ENCODE data around the gene POLG2.

The POLG2 gene

DNA sequence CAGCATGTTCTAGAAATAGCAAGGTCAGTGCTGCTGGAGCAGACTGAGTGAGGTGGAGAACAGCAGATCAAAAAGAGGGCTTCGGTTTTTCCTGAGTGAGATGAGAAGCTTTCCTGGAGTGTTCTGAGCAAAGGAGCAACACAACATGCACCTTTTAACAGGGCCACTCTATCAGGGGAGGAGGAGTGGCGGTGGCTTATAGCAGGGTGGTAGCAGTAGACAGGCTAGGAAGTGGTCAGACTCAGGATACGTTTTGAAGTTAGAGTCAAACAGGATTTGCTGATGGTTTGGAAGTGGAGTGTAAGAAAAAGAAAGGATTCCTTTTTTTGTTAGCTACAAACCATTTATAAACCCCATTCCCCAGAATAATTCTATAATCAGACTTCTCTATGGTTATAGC is 12.5 kb downstream of the POLG2 start:
- Histone ChIP-seq H3K9me3 (ENCODE audit: insufficient read depth, low read depth, low read length) (no peaks in the 10 kb centered on the region), H4K91ac (ENCODE audit: low read depth, low read length) (no peak overlapping the region), H3K27me3 (ENCODE audit: insufficient read depth, low read length) (no peaks in the 10 kb centered on the region), H3K9ac (ENCODE audit: low read length) (no peak overlapping the region), H3K4me2 (ENCODE audit: low read length) (no peak overlapping the region), H2BK120ac (ENCODE audit: insufficient read depth, low read length, poor library complexity) (no peak overlapping the region), H4K8ac (ENCODE audit: low read depth, low read length) (no peak overlapping the region), H4K12ac (ENCODE audit: low read depth, low read length) (no peak overlapping the region), H3K79me2 (ENCODE audit: control insufficient read depth, insufficient read depth, low read length, poor library complexity) (no peaks in the 10 kb centered on the region), H3K4me1 (ENCODE audit: control insufficient read depth in 1 of 2, insufficient read depth in 2 of 2, low read length in 2 of 2) (peaks cover 0 to 2% of the 10 kb centered on the region in 2 experiments), H3K36me3 (ENCODE audit: control insufficient read depth in 1 of 2, insufficient read depth in 2 of 2, low read length in 2 of 2) (peaks cover 11% of the 10 kb centered on the region in 2 experiments), H3K18ac (ENCODE audit: low read length) (no peak overlapping the region), H2BK5ac (ENCODE audit: low read depth, low read length, poor library complexity) (no peak overlapping the region), H3K79me1 (ENCODE audit: low read length) (no peaks in the 10 kb centered on the region), H2AK5ac (ENCODE audit: low read length) (no peak overlapping the region), H2BK12ac (ENCODE audit: low read length) (no peak overlapping the region), H3K23ac (ENCODE audit: low read length) (no peak overlapping the region), H3K14ac (ENCODE audit: low read length) (no peak overlapping the region), H3K4ac (ENCODE audit: low read depth, low read length) (no peak overlapping the region), H3K4me3 (ENCODE audit: low read depth, low read length) (no peak overlapping the region), H2AFZ (ENCODE audit: insufficient read depth, low read length, poor library complexity) (no peak overlapping the region), H3K27ac (ENCODE audit: low read depth, low read length) (no peak overlapping the region)
- DNase-seq, result no peak
- WGBS (ENCODE audit: extremely low coverage, insufficient coverage, insufficient read length), result no CpG with 5 or more reads among the region's 3 CpGs

GRCh38 chr17:64480951-64481350 is 15.9 kb downstream of the POLG2 start:
- no peak overlapping the region for H3K14ac ChIP-seq (ENCODE audit: low read length)
- H3K9ac ChIP-seq (ENCODE audit: low read length), result no peak overlapping the region
- no peaks in the 10 kb centered on the region for H3K9me3 ChIP-seq (ENCODE audit: insufficient read depth, low read depth, low read length)
- H3K4ac ChIP-seq (ENCODE audit: low read depth, low read length), result no peak overlapping the region
- H3K18ac ChIP-seq (ENCODE audit: low read length), result no peak overlapping the region
- peaks cover 0 to 2% of the 10 kb centered on the region in 2 experiments for H3K4me1 ChIP-seq (ENCODE audit: control insufficient read depth in 1 of 2, insufficient read depth in 2 of 2, low read length in 2 of 2)
- no peak overlapping the region for H4K8ac ChIP-seq (ENCODE audit: low read depth, low read length)
- no peaks in the 10 kb centered on the region for H3K79me2 ChIP-seq (ENCODE audit: control insufficient read depth, insufficient read depth, low read length, poor library complexity)
- H2BK5ac ChIP-seq (ENCODE audit: low read depth, low read length, poor library complexity), result no peak overlapping the region
- no peak overlapping the region for H2AFZ ChIP-seq (ENCODE audit: insufficient read depth, low read length, poor library complexity)
- DNase-seq, result peak; percentile 73 to 82
- no peak overlapping the region for H4K12ac ChIP-seq (ENCODE audit: low read depth, low read length)
- no peak overlapping the region for H4K91ac ChIP-seq (ENCODE audit: low read depth, low read length)
- no peak overlapping the region for H2BK12ac ChIP-seq (ENCODE audit: low read length)
- no CpG with 5 or more reads among the region's 1 CpG for WGBS (ENCODE audit: extremely low coverage, insufficient coverage, insufficient read length)
- no peak overlapping the region for H2BK120ac ChIP-seq (ENCODE audit: insufficient read depth, low read length, poor library complexity)
- no peak overlapping the region for H3K4me2 ChIP-seq (ENCODE audit: low read length)
- no peak overlapping the region for H3K23ac ChIP-seq (ENCODE audit: low read length)
- no peak overlapping the region for H3K4me3 ChIP-seq (ENCODE audit: low read depth, low read length)
- no peaks in the 10 kb centered on the region for H3K27me3 ChIP-seq (ENCODE audit: insufficient read depth, low read length)
- no peaks in the 10 kb centered on the region for H3K79me1 ChIP-seq (ENCODE audit: low read length)
- no peak overlapping the region for H2AK5ac ChIP-seq (ENCODE audit: low read length)
- H3K27ac ChIP-seq (ENCODE audit: low read depth, low read length), result no peak overlapping the region
- H3K36me3 ChIP-seq (ENCODE audit: control insufficient read depth in 1 of 2, insufficient read depth in 2 of 2, low read length in 2 of 2), result peaks cover 9% of the 10 kb centered on the region in 2 experiments

GRCh38 chr17:64477849-64478248 is 19.0 kb downstream of the POLG2 start:
- no CpG with 5 or more reads among the region's 1 CpG for WGBS (ENCODE audit: extremely low coverage, insufficient coverage, insufficient read length)
- H4K91ac ChIP-seq (ENCODE audit: low read depth, low read length), result no peak overlapping the region
- H3K4ac ChIP-seq (ENCODE audit: low read depth, low read length), result no peak overlapping the region
- no peak overlapping the region for H2AK5ac ChIP-seq (ENCODE audit: low read length)
- no peaks in the 10 kb centered on the region for H3K27me3 ChIP-seq (ENCODE audit: insufficient read depth, low read length)
- H2BK5ac ChIP-seq (ENCODE audit: low read depth, low read length, poor library complexity), result no peak overlapping the region
- H3K36me3 ChIP-seq (ENCODE audit: control insufficient read depth in 1 of 2, insufficient read depth in 2 of 2, low read length in 2 of 2), result peaks cover 2% of the 10 kb centered on the region in 2 experiments
- H2BK12ac ChIP-seq (ENCODE audit: low read length), result no peak overlapping the region
- no peak overlapping the region for H2AFZ ChIP-seq (ENCODE audit: insufficient read depth, low read length, poor library complexity)
- H3K79me2 ChIP-seq (ENCODE audit: control insufficient read depth, insufficient read depth, low read length, poor library complexity), result no peaks in the 10 kb centered on the region
- no peak for DNase-seq
- H3K9ac ChIP-seq (ENCODE audit: low read length), result no peak overlapping the region
- H2BK120ac ChIP-seq (ENCODE audit: insufficient read depth, low read length, poor library complexity), result no peak overlapping the region
- H4K12ac ChIP-seq (ENCODE audit: low read depth, low read length), result no peak overlapping the region
- no peak overlapping the region for H3K14ac ChIP-seq (ENCODE audit: low read length)
- no peak overlapping the region for H3K27ac ChIP-seq (ENCODE audit: low read depth, low read length)
- no peak overlapping the region for H3K18ac ChIP-seq (ENCODE audit: low read length)
- no peak overlapping the region for H3K23ac ChIP-seq (ENCODE audit: low read length)
- H3K79me1 ChIP-seq (ENCODE audit: low read length), result no peaks in the 10 kb centered on the region
- H3K9me3 ChIP-seq (ENCODE audit: insufficient read depth, low read depth, low read length), result no peaks in the 10 kb centered on the region
- H4K8ac ChIP-seq (ENCODE audit: low read depth, low read length), result no peak overlapping the region
- peaks cover 0 to 2% of the 10 kb centered on the region in 2 experiments for H3K4me1 ChIP-seq (ENCODE audit: control insufficient read depth in 1 of 2, insufficient read depth in 2 of 2, low read length in 2 of 2)
- H3K4me3 ChIP-seq (ENCODE audit: low read depth, low read length), result no peak overlapping the region
- H3K4me2 ChIP-seq (ENCODE audit: low read length), result no peak overlapping the region

DNA sequence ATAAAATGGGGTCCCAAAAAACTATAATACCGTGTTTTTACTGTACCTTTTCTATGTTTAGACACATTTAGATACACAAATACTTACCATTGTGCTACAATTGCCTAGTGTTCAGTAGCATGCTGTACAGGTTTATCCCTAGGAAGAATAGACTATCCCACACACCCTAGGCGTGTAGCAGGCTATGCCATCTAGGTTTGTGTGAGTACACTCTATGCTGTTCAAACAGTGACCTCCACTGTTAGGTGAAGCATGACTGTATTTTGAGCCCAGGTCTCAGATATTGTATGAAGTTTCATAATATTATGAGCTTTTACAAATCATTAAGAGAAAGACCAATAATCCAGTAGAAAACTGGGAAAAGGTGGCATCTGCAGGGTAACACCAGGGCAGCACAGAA is 24.3 kb downstream of the POLG2 start:
- Histone ChIP-seq H3K14ac (ENCODE audit: low read length) (no peak overlapping the region), H2AFZ (ENCODE audit: insufficient read depth, low read length, poor library complexity) (no peak overlapping the region), H3K79me2 (ENCODE audit: control insufficient read depth, insufficient read depth, low read length, poor library complexity) (no peaks in the 10 kb centered on the region), H2BK12ac (ENCODE audit: low read length) (no peak overlapping the region), H3K4ac (ENCODE audit: low read depth, low read length) (no peak overlapping the region), H3K27ac (ENCODE audit: low read depth, low read length) (no peak overlapping the region), H3K27me3 (ENCODE audit: insufficient read depth, low read length) (no peaks in the 10 kb centered on the region), H3K23ac (ENCODE audit: low read length) (no peak overlapping the region), H3K9me3 (ENCODE audit: insufficient read depth, low read depth, low read length) (no peaks in the 10 kb centered on the region), H3K79me1 (ENCODE audit: low read length) (no peaks in the 10 kb centered on the region), H2BK5ac (ENCODE audit: low read depth, low read length, poor library complexity) (no peak overlapping the region), H4K91ac (ENCODE audit: low read depth, low read length) (no peak overlapping the region), H3K18ac (ENCODE audit: low read length) (no peak overlapping the region), H4K8ac (ENCODE audit: low read depth, low read length) (no peak overlapping the region), H2AK5ac (ENCODE audit: low read length) (no peak overlapping the region), H3K4me3 (ENCODE audit: low read depth, low read length) (no peak overlapping the region), H3K9ac (ENCODE audit: low read length) (no peak overlapping the region), H3K4me2 (ENCODE audit: low read length) (no peak overlapping the region), H2BK120ac (ENCODE audit: insufficient read depth, low read length, poor library complexity) (no peak overlapping the region), H3K4me1 (ENCODE audit: control insufficient read depth in 1 of 2, insufficient read depth in 2 of 2, low read length in 2 of 2) (no peaks in the 10 kb centered on the region), H3K36me3 (ENCODE audit: control insufficient read depth in 1 of 2, insufficient read depth in 2 of 2, low read length in 2 of 2) (no peaks in the 10 kb centered on the region), H4K12ac (ENCODE audit: low read depth, low read length) (no peak overlapping the region)
- WGBS (ENCODE audit: extremely low coverage, insufficient coverage, insufficient read length), result no CpG with 5 or more reads among the region's 2 CpGs
- no peak for DNase-seq
